ENCODE results near the gene PLCH2.

DNA sequence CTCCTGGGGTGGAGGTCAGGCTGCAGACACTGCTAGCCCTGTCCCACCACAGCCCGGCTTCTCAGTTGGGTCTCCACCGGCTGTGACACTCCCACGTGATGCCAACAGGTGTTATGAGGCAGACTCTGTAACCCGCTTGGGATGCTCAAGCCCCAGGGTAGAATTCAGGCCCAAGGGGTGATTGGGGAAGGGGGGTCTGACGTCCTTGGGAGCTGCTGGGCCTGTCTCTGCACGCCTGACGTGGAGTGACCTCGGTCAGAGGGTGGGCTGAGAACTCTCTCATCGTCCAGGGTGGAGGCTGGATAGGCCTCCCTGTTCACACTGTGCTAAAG, 61.7 kb downstream of the PLCH2 start:
- no peak for TF ChIP-seq EZH2 (IDR thresholded peaks at IDR 0.05; ENCODE audit: borderline replicate concordance, low read length)
- TF ChIP-seq, protein P1, sequence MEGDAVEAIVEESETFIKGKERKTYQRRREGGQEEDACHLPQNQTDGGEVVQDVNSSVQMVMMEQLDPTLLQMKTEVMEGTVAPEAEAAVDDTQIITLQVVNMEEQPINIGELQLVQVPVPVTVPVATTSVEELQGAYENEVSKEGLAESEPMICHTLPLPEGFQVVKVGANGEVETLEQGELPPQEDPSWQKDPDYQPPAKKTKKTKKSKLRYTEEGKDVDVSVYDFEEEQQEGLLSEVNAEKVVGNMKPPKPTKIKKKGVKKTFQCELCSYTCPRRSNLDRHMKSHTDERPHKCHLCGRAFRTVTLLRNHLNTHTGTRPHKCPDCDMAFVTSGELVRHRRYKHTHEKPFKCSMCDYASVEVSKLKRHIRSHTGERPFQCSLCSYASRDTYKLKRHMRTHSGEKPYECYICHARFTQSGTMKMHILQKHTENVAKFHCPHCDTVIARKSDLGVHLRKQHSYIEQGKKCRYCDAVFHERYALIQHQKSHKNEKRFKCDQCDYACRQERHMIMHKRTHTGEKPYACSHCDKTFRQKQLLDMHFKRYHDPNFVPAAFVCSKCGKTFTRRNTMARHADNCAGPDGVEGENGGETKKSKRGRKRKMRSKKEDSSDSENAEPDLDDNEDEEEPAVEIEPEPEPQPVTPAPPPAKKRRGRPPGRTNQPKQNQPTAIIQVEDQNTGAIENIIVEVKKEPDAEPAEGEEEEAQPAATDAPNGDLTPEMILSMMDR (IDR thresholded peaks at IDR 0.05; ENCODE audit: low read length), result no peak
